ENCODE results near the gene PRKAB1.

PRKAB1 gene

DNA sequence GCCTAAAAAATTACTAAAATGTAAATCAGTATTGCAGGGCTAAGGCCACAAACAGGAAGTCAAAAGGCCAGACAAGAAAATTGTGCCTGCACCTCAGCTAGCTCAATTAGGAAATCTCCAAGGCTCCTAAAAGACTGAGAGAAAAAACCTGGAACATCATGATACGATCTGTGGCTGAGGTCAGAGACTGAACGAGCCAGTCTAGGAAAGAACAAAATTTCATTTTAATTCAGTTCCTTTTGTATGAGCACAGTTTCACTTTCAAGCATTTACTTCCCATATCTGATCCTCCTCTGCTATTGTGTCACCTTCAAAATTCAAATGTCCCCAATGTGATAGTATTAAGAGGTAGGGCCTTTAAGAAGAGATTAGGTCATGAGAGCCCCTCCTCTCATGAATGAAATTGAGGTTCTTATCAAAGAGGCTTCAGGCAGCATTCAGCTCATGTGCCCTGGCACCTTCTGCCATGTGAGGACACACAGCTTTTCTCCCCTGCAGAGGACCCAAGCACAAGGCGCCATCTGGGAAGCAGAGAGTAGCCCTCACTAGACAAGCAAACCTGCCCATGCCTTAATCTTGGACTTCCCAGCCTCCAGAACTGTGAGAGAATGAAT, 14.8 kb downstream of the PRKAB1 start:
- in situ Hi-C loops (cut with MboI; ENCODE audit: low pct_unique_long_range_greater_than_20kb, low sequenced_read_pairs, unreplicated experiment), result loop anchor here (25.0 kb wide), 1 partner anchor 405 kb away; no protein-coding TSS in a partner anchor
- TF ChIP-seq, protein P1, sequence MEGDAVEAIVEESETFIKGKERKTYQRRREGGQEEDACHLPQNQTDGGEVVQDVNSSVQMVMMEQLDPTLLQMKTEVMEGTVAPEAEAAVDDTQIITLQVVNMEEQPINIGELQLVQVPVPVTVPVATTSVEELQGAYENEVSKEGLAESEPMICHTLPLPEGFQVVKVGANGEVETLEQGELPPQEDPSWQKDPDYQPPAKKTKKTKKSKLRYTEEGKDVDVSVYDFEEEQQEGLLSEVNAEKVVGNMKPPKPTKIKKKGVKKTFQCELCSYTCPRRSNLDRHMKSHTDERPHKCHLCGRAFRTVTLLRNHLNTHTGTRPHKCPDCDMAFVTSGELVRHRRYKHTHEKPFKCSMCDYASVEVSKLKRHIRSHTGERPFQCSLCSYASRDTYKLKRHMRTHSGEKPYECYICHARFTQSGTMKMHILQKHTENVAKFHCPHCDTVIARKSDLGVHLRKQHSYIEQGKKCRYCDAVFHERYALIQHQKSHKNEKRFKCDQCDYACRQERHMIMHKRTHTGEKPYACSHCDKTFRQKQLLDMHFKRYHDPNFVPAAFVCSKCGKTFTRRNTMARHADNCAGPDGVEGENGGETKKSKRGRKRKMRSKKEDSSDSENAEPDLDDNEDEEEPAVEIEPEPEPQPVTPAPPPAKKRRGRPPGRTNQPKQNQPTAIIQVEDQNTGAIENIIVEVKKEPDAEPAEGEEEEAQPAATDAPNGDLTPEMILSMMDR (IDR thresholded peaks at IDR 0.05; ENCODE audit: extremely low read depth, insufficient read depth, missing control alignments), result no peak
- DNase-seq (ENCODE audit: low spot score), result no peak

DNA sequence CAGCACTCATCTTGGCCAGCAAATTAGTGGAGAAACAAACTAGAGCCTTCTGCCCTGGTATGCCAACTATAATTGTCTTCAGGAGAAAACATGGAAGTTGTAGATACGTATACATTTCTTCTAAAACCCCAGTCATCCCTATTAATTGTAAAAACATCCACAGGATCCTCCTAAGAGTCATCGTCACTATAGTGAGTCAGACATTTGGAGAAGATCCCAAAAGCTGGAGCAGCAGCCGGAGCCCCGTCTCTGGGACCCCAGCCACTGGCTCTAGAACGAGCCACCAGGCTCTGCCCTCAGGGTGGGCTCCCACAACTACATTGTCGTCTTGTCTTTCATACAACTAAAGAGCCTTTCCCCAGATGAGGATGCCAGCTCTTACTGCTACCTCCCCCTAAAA, 15.5 kb downstream of the PRKAB1 start:
- no peak for DNase-seq (ENCODE audit: low spot score)
- in situ Hi-C loops (cut with MboI; ENCODE audit: low pct_unique_long_range_greater_than_20kb, low sequenced_read_pairs, unreplicated experiment), result loop anchor here (25.0 kb wide), 1 partner anchor 404 kb away; no protein-coding TSS in a partner anchor

GRCh38 chr12:119683816-119684215, 15.9 kb downstream of the PRKAB1 start:
- TF ChIP-seq, protein P1 (IDR thresholded peaks at IDR 0.05; ENCODE audit: extremely low read depth, insufficient read depth, missing control alignments), result no peak
- DNase-seq (ENCODE audit: low spot score), result no peak
- in situ Hi-C loops (cut with MboI; ENCODE audit: low pct_unique_long_range_greater_than_20kb, low sequenced_read_pairs, unreplicated experiment), result loop anchor here (25.0 kb wide), 1 partner anchor 403 kb away; no protein-coding TSS in a partner anchor

More for the DNA sequence above, 15.5 kb downstream of the PRKAB1 start:
- TF ChIP-seq, protein P1 (IDR thresholded peaks at IDR 0.05; ENCODE audit: extremely low read depth, insufficient read depth, missing control alignments), result no peak

GRCh38 chr12:119684711-119685369, 16.9 kb downstream of the PRKAB1 start:
- DNase-seq (ENCODE audit: low spot score), result no peak
- in situ Hi-C loops (cut with MboI; ENCODE audit: low pct_unique_long_range_greater_than_20kb, low sequenced_read_pairs, unreplicated experiment), result loop anchor here (25.0 kb wide), 1 partner anchor 402 kb away; no protein-coding TSS in a partner anchor
- TF ChIP-seq, protein P1 (IDR thresholded peaks at IDR 0.05; ENCODE audit: extremely low read depth, insufficient read depth, missing control alignments), result no peak

GRCh38 chr12:119685375-119685774, 17.4 kb downstream of the PRKAB1 start:
- TF ChIP-seq, protein P1 (IDR thresholded peaks at IDR 0.05; ENCODE audit: extremely low read depth, insufficient read depth, missing control alignments), result no peak
- in situ Hi-C loops (cut with MboI; ENCODE audit: low pct_unique_long_range_greater_than_20kb, low sequenced_read_pairs, unreplicated experiment), result loop anchor here (25.0 kb wide), 1 partner anchor 402 kb away; no protein-coding TSS in a partner anchor

DNA sequence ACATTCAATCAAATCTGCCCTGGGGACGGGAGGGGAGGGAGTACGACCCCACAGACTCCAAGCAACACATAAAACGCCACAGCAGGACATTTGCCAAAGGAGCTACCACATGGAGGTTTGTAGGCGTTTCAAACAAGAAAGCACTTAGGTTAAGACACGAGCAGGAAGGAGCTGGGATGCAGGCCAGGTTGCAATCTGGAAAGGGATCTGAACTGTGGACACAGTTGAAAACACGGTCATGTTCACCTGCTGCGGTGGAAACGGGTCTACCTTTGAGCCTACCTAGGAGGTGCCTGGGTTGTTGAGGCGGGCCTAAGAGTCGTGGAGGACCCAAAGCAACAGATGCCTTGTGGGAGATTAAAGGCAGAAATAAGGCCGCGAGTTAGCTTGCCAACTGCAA, 18.4 kb downstream of the PRKAB1 start:
- no peak for DNase-seq (ENCODE audit: low spot score)
- in situ Hi-C loops (cut with MboI; ENCODE audit: low pct_unique_long_range_greater_than_20kb, low sequenced_read_pairs, unreplicated experiment), result loop anchor here (25.0 kb wide), 1 partner anchor 401 kb away; no protein-coding TSS in a partner anchor
- TF ChIP-seq, protein P1 (IDR thresholded peaks at IDR 0.05; ENCODE audit: extremely low read depth, insufficient read depth, missing control alignments), result no peak

More at GRCh38 chr12:119685375-119685774, 17.4 kb downstream of the PRKAB1 start:
- DNase-seq (ENCODE audit: low spot score), result no peak
